WTC11 (cell line): Measurements from ENCODE around the gene STARD13. TPM values are rescaled to one million over a fixed set of nuclear protein-coding genes. Genes with fewer than 3 reads are reported as not detected.

Source experiments
- ATAC-seq: fragments of 200-7000 bp; cut with Tn5 transposase; 2 replicates; pipeline ENCODE4 v1.10.0; 2021; ENCODE audit warnings: mild to moderate bottlenecking, moderate library complexity
- CTCF ChIA-PET: fragments of 300-600 bp; sonication (Branson Sonifier 250); formaldehyde crosslinking; loops from one replicate; lab custom pipeline; 2021; ENCODE audit warnings: antibody characterized with exemption; lab: Charles Lee
- POLR2A ChIA-PET: fragments of 350-600 bp; sonication (Branson Sonifier 250); formaldehyde crosslinking; loops from one replicate; lab custom pipeline; 2021; ENCODE audit warnings: antibody characterized with exemption; lab: Charles Lee
- DNase-seq: peaks from one replicate; pipeline ENCODE4 v3.0.0; 2021; ENCODE audit warnings: low spot score
- H3K27ac Mint-ChIP-seq: 2 replicates; pipeline ENCODE4 v1.8.0; 2021; ENCODE audit warnings: mixed read lengths
- H3K27me3 Mint-ChIP-seq: 2 replicates; pipeline ENCODE4 v1.8.0; 2021; ENCODE audit warnings: low read depth, mild to moderate bottlenecking, moderate library complexity, mixed read lengths
- H3K36me3 Mint-ChIP-seq: 2 replicates; pipeline ENCODE4 v1.8.0; 2021; ENCODE audit warnings: mixed read lengths
- H3K4me1 Mint-ChIP-seq: 2 replicates; pipeline ENCODE4 v1.8.0; 2022; ENCODE audit warnings: mixed read lengths
- H3K4me3 Mint-ChIP-seq: 2 replicates; pipeline ENCODE4 v1.8.0; 2021; ENCODE audit warnings: mild to moderate bottlenecking, moderate library complexity, mixed read lengths
- H3K9me3 Mint-ChIP-seq: 2 replicates; pipeline ENCODE4 v1.8.0; 2021; ENCODE audit warnings: mixed read lengths
- AFF4 ChIP-seq: sonication (generic); formaldehyde crosslinking; IDR thresholded peaks from 2 replicates; pipeline ENCODE4 v1.8.1; 2023; ENCODE audit warnings: mild to moderate bottlenecking, missing genetic modification reagents, borderline replicate concordance
- CDX4 ChIP-seq: fragments of 250-450 bp; sonication (Bioruptor Pico); IDR thresholded peaks from 2 replicates; pipeline ENCODE4 v1.9.0; 2021; ENCODE audit warnings: moderate library complexity, mild to moderate bottlenecking, inconsistent platforms, borderline replicate concordance
- CREB1 ChIP-seq: sonication (generic); formaldehyde crosslinking; IDR thresholded peaks from 2 replicates; pipeline ENCODE4 v1.8.0; 2023; ENCODE audit warnings: mild to moderate bottlenecking, missing genetic modification reagents
- ETV6 ChIP-seq: sonication (generic); formaldehyde crosslinking; IDR thresholded peaks from 2 replicates; pipeline ENCODE4 v1.8.1; 2022; ENCODE audit warnings: mild to moderate bottlenecking, missing genetic modification reagents
- FOXJ3 ChIP-seq: sonication (generic); formaldehyde crosslinking; IDR thresholded peaks from 2 replicates; pipeline ENCODE4 v1.9.0; 2021; ENCODE audit warnings: missing genetic modification reagents, mild to moderate bottlenecking, borderline replicate concordance
- HMGA2 ChIP-seq: fragments of 250-450 bp; sonication (Bioruptor Pico); IDR thresholded peaks from 2 replicates; pipeline ENCODE4 v1.4.0; 2021; ENCODE audit warnings: mild to moderate bottlenecking, moderate library complexity
- IRF2 ChIP-seq: sonication (generic); formaldehyde crosslinking; IDR thresholded peaks from 2 replicates; pipeline ENCODE4 v1.8.0; 2022; ENCODE audit warnings: low read depth, missing genetic modification reagents, borderline replicate concordance
- MYBL2 ChIP-seq: sonication (generic); formaldehyde crosslinking; IDR thresholded peaks from 2 replicates; pipeline ENCODE4 v1.8.1; 2023; ENCODE audit warnings: mild to moderate bottlenecking, moderate library complexity, missing genetic modification reagents
- NR3C1 ChIP-seq: sonication (generic); formaldehyde crosslinking; conservative IDR thresholded peaks from 2 replicates; pipeline ENCODE4 v1.8.1; 2023; ENCODE audit warnings: low read depth, mild to moderate bottlenecking, missing genetic modification reagents
- SMAD4 ChIP-seq: sonication (generic); formaldehyde crosslinking; IDR thresholded peaks from 2 replicates; pipeline ENCODE4 v1.8.0; 2022; ENCODE audit warnings: mild to moderate bottlenecking, missing genetic modification reagents
- ZBTB21 ChIP-seq: sonication (generic); formaldehyde crosslinking; IDR thresholded peaks from 2 replicates; pipeline ENCODE4 v1.8.1; 2023; ENCODE audit warnings: mild to moderate bottlenecking, missing genetic modification reagents, borderline replicate concordance
- ZNF263 ChIP-seq: sonication (generic); formaldehyde crosslinking; IDR thresholded peaks from 2 replicates; pipeline ENCODE4 v1.8.1; 2022; ENCODE audit warnings: low read depth, mild to moderate bottlenecking, moderate library complexity, missing genetic modification reagents
- total RNA-seq: library from RNA; stranded (reverse); gene quantifications from 3 replicates; pipeline ENCODE4 v1.2.3, GENCODE V29; 2021
- TF ChIP-seq, protein P1 (sequence below): sonication (generic); formaldehyde crosslinking; IDR thresholded peaks from 2 replicates; pipeline ENCODE4 v1.8.1; 2023; ENCODE audit warnings: mild to moderate bottlenecking, missing genetic modification reagents, moderate library complexity
- TF ChIP-seq, protein P2 (sequence below): sonication (generic); formaldehyde crosslinking; conservative IDR thresholded peaks from 2 replicates; pipeline ENCODE4 v1.8.1; 2023; ENCODE audit warnings: mild to moderate bottlenecking, low read depth, missing genetic modification reagents, moderate library complexity
- TF ChIP-seq, protein P3 (sequence below): sonication (generic); formaldehyde crosslinking; IDR thresholded peaks from 2 replicates; pipeline ENCODE4 v1.8.0; 2023; ENCODE audit warnings: missing genetic modification reagents, mild to moderate bottlenecking, borderline replicate concordance

STARD13 gene
- total RNA-seq, 1 experiment from 2014 or later: 4.4 TPM

- ATAC-seq (no peak), DNase-seq (no peak)
- ChIA-PET CTCF (no interaction called here), POLR2A (no interaction called here)
- Mint-ChIP-seq H3K36me3 (no peaks in the 10 kb centered on the region), H3K27ac (no peak overlapping the region), H3K27me3 (no peaks in the 10 kb centered on the region), H3K4me1 (peaks cover 3% of the 10 kb centered on the region; the same call in 1 of the 2 replicates), H3K4me3 (no peak overlapping the region), H3K9me3 (no peaks in the 10 kb centered on the region)
- TF ChIP-seq MYBL2: no peak
- TF ChIP-seq, protein P1, sequence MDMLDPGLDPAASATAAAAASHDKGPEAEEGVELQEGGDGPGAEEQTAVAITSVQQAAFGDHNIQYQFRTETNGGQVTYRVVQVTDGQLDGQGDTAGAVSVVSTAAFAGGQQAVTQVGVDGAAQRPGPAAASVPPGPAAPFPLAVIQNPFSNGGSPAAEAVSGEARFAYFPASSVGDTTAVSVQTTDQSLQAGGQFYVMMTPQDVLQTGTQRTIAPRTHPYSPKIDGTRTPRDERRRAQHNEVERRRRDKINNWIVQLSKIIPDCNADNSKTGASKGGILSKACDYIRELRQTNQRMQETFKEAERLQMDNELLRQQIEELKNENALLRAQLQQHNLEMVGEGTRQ (CRISPR knock-in tag): no peak
- no peak for TF ChIP-seq IRF2 (CRISPR knock-in tag)
- TF ChIP-seq ZNF263 (CRISPR knock-in tag): no peak
- TF ChIP-seq, protein P2, sequence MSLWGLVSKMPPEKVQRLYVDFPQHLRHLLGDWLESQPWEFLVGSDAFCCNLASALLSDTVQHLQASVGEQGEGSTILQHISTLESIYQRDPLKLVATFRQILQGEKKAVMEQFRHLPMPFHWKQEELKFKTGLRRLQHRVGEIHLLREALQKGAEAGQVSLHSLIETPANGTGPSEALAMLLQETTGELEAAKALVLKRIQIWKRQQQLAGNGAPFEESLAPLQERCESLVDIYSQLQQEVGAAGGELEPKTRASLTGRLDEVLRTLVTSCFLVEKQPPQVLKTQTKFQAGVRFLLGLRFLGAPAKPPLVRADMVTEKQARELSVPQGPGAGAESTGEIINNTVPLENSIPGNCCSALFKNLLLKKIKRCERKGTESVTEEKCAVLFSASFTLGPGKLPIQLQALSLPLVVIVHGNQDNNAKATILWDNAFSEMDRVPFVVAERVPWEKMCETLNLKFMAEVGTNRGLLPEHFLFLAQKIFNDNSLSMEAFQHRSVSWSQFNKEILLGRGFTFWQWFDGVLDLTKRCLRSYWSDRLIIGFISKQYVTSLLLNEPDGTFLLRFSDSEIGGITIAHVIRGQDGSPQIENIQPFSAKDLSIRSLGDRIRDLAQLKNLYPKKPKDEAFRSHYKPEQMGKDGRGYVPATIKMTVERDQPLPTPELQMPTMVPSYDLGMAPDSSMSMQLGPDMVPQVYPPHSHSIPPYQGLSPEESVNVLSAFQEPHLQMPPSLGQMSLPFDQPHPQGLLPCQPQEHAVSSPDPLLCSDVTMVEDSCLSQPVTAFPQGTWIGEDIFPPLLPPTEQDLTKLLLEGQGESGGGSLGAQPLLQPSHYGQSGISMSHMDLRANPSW (CRISPR knock-in tag): no peak
- no peak for TF ChIP-seq ETV6 (CRISPR knock-in tag)
- TF ChIP-seq, protein P3, sequence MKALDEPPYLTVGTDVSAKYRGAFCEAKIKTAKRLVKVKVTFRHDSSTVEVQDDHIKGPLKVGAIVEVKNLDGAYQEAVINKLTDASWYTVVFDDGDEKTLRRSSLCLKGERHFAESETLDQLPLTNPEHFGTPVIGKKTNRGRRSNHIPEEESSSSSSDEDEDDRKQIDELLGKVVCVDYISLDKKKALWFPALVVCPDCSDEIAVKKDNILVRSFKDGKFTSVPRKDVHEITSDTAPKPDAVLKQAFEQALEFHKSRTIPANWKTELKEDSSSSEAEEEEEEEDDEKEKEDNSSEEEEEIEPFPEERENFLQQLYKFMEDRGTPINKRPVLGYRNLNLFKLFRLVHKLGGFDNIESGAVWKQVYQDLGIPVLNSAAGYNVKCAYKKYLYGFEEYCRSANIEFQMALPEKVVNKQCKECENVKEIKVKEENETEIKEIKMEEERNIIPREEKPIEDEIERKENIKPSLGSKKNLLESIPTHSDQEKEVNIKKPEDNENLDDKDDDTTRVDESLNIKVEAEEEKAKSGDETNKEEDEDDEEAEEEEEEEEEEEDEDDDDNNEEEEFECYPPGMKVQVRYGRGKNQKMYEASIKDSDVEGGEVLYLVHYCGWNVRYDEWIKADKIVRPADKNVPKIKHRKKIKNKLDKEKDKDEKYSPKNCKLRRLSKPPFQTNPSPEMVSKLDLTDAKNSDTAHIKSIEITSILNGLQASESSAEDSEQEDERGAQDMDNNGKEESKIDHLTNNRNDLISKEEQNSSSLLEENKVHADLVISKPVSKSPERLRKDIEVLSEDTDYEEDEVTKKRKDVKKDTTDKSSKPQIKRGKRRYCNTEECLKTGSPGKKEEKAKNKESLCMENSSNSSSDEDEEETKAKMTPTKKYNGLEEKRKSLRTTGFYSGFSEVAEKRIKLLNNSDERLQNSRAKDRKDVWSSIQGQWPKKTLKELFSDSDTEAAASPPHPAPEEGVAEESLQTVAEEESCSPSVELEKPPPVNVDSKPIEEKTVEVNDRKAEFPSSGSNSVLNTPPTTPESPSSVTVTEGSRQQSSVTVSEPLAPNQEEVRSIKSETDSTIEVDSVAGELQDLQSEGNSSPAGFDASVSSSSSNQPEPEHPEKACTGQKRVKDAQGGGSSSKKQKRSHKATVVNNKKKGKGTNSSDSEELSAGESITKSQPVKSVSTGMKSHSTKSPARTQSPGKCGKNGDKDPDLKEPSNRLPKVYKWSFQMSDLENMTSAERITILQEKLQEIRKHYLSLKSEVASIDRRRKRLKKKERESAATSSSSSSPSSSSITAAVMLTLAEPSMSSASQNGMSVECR (CRISPR knock-in tag): no peak
- TF ChIP-seq FOXJ3 (CRISPR knock-in tag): no peak
- no peak for TF ChIP-seq CREB1 (CRISPR knock-in tag)
- TF ChIP-seq NR3C1 (CRISPR knock-in tag): no peak
- no peak for TF ChIP-seq CDX4 (CRISPR knock-in tag)
- TF ChIP-seq ZBTB21: no peak
- no peak for TF ChIP-seq SMAD4 (CRISPR knock-in tag)
These were observed 169.1 kb downstream of the STARD13 start for GRCh38 chr13:33116321-33117010.

- ATAC-seq: no peak
- CTCF ChIA-PET: no interaction called here
- peaks cover 3% of the 10 kb centered on the region; the same call in 1 of the 2 replicates for H3K4me1 Mint-ChIP-seq
- TF ChIP-seq, protein P3 (CRISPR knock-in tag): no peak
- no peak for TF ChIP-seq AFF4 (CRISPR knock-in tag)
- TF ChIP-seq HMGA2 (CRISPR knock-in tag): no peak
- TF ChIP-seq ZBTB21: no peak
These were observed 170.3 kb downstream of the STARD13 start for GRCh38 chr13:33115274-33115673.

More at GRCh38 chr13:33115274-33115673, 170.3 kb downstream of the STARD13 start:
- POLR2A ChIA-PET: no interaction called here
- Mint-ChIP-seq H3K36me3 (no peaks in the 10 kb centered on the region), H3K4me3 (no peak overlapping the region), H3K27me3 (no peaks in the 10 kb centered on the region), H3K27ac (no peak overlapping the region), H3K9me3 (no peaks in the 10 kb centered on the region)
- no peak for DNase-seq
